ENCODE results near the gene UBE2B.

Gene UBE2B

DNA sequence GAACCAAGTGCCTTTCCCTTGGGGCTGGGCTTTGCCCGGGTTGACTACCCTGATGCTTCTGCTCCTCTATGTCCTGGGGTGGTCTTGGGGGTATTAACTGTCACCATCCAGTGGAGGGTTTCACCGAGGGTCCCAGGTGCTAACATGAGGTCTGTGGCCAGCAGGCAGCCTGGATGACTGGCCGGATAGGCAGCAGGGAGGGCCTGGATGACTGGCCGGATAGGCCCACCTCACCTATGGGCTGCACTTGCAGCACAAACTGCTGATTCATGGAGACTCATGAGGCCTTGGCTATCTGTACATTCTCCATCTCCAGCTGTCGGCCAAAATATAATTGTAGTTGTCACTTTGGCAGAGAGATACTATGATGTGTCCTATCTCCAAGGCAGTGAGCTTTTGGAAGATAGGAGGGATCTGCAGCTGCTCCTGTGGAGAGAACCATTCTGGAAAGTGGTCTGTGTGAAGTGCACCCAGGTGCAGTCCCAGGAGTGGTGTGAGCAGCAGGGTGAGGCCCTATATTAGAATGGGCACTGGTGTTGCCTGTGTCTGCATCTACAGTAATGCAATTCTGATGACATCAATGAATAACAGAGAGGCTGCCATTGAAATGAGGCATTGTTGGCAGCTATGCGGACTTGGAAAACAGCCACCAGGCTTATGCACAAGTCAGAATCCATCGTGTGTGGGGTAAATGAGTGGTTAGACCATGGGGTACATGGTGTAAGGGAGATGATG is 66.6 kb downstream of the UBE2B start:
- Histone ChIP-seq H3K4me3 (ENCODE audit: low read depth in 1 of 2, low read length in 2 of 2) (no peak overlapping the region), H3K27ac (ENCODE audit: low read length) (peak overlapping the region; percentile 83), H3K27me3 (ENCODE audit: low read depth, low read length) (no peaks in the 10 kb centered on the region)

DNA sequence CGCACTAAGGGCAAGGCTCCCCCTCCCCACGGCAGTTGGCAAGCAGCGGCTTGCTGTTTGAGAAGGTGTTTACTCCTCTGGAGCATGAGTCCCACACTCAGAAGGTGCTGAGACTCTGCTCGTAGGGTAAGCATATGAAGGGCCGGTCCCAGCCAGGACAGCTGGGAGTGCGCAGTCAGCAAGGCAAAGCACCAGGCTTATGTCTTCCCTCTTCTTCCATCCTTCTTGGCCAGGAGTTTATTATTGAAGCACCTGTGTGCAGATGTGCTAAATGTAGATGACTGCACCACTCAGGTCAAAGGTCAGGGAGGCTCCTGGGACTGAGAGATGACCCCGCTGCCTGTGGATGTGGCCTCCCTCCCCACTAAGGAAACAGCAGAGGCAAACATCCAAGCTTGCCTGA is 67.4 kb downstream of the UBE2B start:
- H3K4me1 ChIP-seq (ENCODE audit: control insufficient read depth in 1 of 2, insufficient read depth in 2 of 2, low read length in 2 of 2): peaks cover 24 to 25% of the 10 kb centered on the region in 2 donors
- no peaks in the 10 kb centered on the region for H3K27me3 ChIP-seq (ENCODE audit: low read depth, low read length)
- peak overlapping the region; percentile 83 for H3K27ac ChIP-seq (ENCODE audit: low read length)
- H3K4me3 ChIP-seq (ENCODE audit: low read depth in 1 of 2, low read length in 2 of 2): peak overlapping the region; percentile 2 to 10
- peaks cover 0 to 3% of the 10 kb centered on the region in 2 donors for H3K36me3 ChIP-seq (ENCODE audit: control insufficient read depth in 1 of 2, insufficient read depth in 2 of 2, low read length in 2 of 2)
- H3K9me3 ChIP-seq (ENCODE audit: control insufficient read depth in 1 of 2, low read length in 2 of 2): no peaks in the 10 kb centered on the region

More for the DNA sequence above, 66.6 kb downstream of the UBE2B start:
- Histone ChIP-seq H3K4me1 (ENCODE audit: control insufficient read depth in 1 of 2, insufficient read depth in 2 of 2, low read length in 2 of 2) (peaks cover 24 to 25% of the 10 kb centered on the region in 2 donors), H3K9me3 (ENCODE audit: control insufficient read depth in 1 of 2, low read length in 2 of 2) (no peaks in the 10 kb centered on the region), H3K36me3 (ENCODE audit: control insufficient read depth in 1 of 2, insufficient read depth in 2 of 2, low read length in 2 of 2) (peaks cover 0 to 3% of the 10 kb centered on the region in 2 donors)

DNA sequence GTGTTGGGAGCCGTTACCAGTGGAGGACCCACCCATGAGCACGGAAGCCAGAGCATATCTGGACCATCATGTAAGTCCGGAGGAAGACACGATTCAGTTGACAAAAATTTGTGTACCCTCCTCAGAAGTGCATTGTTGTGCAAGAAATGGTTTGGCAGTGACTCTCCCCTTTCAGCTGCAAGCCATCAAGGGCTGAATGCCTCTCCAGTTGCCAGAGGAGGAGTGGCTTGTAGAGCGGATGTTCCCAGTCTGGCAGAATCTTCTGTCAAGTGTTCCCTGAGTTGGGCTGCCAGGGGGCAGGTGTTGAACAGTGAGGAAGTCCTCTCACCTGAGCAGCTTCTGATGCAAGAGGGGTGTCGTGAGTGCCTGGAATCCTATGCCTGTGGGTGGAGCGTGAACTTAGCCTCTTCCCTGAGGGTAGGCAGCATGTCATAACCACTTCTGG is 67.9 kb downstream of the UBE2B start:
- no peaks in the 10 kb centered on the region for H3K27me3 ChIP-seq (ENCODE audit: low read depth, low read length)
- H3K4me3 ChIP-seq (ENCODE audit: low read depth in 1 of 2, low read length in 2 of 2): peak overlapping the region in 1 of 2 donors; percentile 10
- no peaks in the 10 kb centered on the region for H3K9me3 ChIP-seq (ENCODE audit: control insufficient read depth in 1 of 2, low read length in 2 of 2)
- H3K36me3 ChIP-seq (ENCODE audit: control insufficient read depth in 1 of 2, insufficient read depth in 2 of 2, low read length in 2 of 2): peaks cover 0 to 3% of the 10 kb centered on the region in 2 donors
- H3K4me1 ChIP-seq (ENCODE audit: control insufficient read depth in 1 of 2, insufficient read depth in 2 of 2, low read length in 2 of 2): peaks cover 24 to 25% of the 10 kb centered on the region in 2 donors
- peak overlapping the region; percentile 83 for H3K27ac ChIP-seq (ENCODE audit: low read length)

DNA sequence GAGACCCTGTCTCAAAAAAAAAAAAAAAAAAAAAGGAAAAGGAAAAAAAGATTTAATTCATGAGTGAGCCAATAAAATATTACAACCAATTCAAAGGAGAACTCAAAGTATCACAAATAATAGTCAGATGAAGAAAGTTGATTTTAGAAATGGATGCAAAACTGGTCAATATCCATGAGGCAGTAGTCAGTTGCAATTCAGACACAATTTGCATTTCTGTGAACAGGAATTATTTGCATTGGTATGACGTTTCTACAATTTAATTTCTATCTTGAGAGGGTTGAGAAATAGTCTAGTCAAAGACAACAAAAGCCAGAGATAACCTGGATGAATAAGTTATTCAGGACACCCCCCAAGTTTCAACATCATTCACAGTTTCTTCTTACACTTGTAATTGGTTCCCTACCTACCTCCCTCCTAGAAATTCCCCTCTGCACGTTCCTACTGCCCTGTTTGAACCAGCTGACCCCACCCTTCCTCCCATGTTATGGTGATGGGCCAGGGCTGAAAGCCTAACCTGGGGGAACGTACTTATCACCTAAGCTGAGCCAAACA is 68.9 kb downstream of the UBE2B start:
- no peak overlapping the region for H3K27ac ChIP-seq (ENCODE audit: low read length)

More for the DNA sequence above, 68.9 kb downstream of the UBE2B start:
- H3K36me3 ChIP-seq (ENCODE audit: control insufficient read depth in 1 of 2, insufficient read depth in 2 of 2, low read length in 2 of 2): peaks cover 0 to 3% of the 10 kb centered on the region in 2 donors
- no peak overlapping the region for H3K4me3 ChIP-seq (ENCODE audit: low read depth in 1 of 2, low read length in 2 of 2)
- no peaks in the 10 kb centered on the region for H3K27me3 ChIP-seq (ENCODE audit: low read depth, low read length)
- H3K4me1 ChIP-seq (ENCODE audit: control insufficient read depth in 1 of 2, insufficient read depth in 2 of 2, low read length in 2 of 2): peaks cover 24 to 25% of the 10 kb centered on the region in 2 donors
- H3K9me3 ChIP-seq (ENCODE audit: control insufficient read depth in 1 of 2, low read length in 2 of 2): no peaks in the 10 kb centered on the region

All from muscle layer of duodenum (tissue), 2 donors.